Dendritic cell treated with granulocyte-macrophage colony-stimulating factor and Interleukin-4, amounts not matched to agents 40 ng/mL and 50 ng/mL, for 4 days (primary cell): ENCODE results near the gene IL1R1.
"Not testable (repeated sequence)": the region's sequence is repeated elsewhere in the genome, so short reads cannot be mapped to it uniquely, and the experiment has no call there.

Source experiments
- H3K27ac Mint-ChIP-seq: one replicate; pipeline ENCODE4 v1.8.0; 2022; ENCODE audit warnings: mild to moderate bottlenecking, mixed read lengths
- H3K27me3 Mint-ChIP-seq: one replicate; pipeline ENCODE4 v1.8.0; 2022; ENCODE audit warnings: mild to moderate bottlenecking, mixed read lengths
- H3K36me3 Mint-ChIP-seq: one replicate; pipeline ENCODE4 v1.8.0; 2022; ENCODE audit warnings: low read depth, mixed read lengths
- H3K4me1 Mint-ChIP-seq: one replicate; pipeline ENCODE4 v1.8.0; 2022; ENCODE audit warnings: low read depth, mixed read lengths
- H3K4me3 Mint-ChIP-seq: one replicate; pipeline ENCODE4 v1.8.0; 2022; ENCODE audit warnings: mild to moderate bottlenecking, moderate library complexity, mixed read lengths
- H3K9me3 Mint-ChIP-seq: one replicate; pipeline ENCODE4 v1.8.0; 2022; ENCODE audit warnings: mixed read lengths
- intact Hi-C: fragments of 100-400 bp; cut with micrococcal nuclease; formaldehyde crosslinking; loops from one replicate; pipeline ENCODE4 v1.15.0; 2022

The IL1R1 gene

DNA sequence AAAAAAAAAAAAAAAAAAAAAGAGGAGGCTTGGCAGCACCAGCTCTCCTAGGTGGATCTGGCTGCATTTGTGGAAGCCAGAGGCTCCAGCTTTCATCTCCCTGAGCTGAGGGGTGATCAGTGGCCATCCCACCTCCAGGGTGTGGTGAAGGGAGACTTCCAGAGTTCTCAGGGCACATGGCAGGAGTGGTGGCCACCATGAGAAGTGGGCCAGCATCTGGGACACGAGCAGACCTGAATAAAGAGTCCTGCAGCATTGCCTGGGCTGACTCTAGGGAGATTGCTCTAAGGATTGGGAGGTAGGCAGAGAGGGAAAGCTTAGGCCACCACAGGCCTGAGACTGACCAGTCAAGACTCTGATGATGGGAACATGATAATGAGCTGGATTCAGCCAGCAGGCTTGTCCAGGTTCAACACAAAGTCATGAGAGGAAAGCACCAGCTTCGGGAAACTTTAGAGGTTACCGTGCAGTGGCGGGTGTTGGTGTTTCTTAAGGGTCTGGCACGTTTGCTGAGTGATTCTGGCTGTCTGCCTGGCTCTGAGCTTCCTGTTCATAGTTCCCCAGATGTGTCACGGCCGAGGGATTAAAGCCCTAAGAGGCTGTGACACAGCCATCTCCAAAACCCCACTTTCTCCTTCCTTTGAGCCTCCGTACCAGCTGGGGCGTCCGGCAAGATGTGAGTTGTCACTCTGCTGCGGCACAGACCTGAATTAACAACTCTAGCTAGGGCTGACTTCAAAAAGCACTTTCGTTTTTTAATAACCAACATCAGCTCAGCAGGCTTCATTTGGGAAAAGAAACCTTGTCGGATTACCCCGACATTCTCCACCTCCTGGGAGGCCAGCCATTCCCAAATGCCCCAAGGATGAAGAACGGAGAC lies 38.3 kb upstream of the IL1R1 start:
- intact Hi-C loops = no loop called here
- no peaks in the 10 kb centered on the region for H3K9me3 Mint-ChIP-seq
- H3K27me3 Mint-ChIP-seq = peaks cover 5% of the 10 kb centered on the region
- no peaks in the 10 kb centered on the region for H3K36me3 Mint-ChIP-seq
- H3K4me1 Mint-ChIP-seq = peaks cover 36% of the 10 kb centered on the region
- H3K4me3 Mint-ChIP-seq = peak overlapping the region; percentile 75
- peak overlapping the region; percentile 89 for H3K27ac Mint-ChIP-seq

DNA sequence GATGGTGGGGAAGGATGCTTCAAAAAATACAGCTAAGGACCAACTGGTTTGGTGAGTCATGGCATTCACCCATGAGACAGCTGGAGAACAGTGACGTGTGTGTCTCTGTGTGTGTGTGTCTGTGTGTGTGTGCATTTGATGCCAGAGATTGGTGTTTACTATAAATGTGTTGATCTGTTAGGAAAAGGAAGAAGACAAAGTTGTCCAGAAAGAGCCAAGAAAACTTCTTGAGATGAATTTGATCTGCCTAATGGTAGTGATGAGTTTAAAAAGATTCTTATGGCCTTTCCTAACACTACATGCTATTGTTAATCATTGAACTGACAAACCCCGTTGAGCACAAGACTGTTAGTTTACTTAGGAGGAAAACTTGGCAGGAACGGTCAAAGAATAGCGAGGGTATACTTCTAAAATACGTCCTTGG lies 36.4 kb upstream of the IL1R1 start:
- intact Hi-C loops = no loop called here
- Mint-ChIP-seq H3K4me3 (no peak overlapping the region), H3K27ac (no peak overlapping the region)

DNA sequence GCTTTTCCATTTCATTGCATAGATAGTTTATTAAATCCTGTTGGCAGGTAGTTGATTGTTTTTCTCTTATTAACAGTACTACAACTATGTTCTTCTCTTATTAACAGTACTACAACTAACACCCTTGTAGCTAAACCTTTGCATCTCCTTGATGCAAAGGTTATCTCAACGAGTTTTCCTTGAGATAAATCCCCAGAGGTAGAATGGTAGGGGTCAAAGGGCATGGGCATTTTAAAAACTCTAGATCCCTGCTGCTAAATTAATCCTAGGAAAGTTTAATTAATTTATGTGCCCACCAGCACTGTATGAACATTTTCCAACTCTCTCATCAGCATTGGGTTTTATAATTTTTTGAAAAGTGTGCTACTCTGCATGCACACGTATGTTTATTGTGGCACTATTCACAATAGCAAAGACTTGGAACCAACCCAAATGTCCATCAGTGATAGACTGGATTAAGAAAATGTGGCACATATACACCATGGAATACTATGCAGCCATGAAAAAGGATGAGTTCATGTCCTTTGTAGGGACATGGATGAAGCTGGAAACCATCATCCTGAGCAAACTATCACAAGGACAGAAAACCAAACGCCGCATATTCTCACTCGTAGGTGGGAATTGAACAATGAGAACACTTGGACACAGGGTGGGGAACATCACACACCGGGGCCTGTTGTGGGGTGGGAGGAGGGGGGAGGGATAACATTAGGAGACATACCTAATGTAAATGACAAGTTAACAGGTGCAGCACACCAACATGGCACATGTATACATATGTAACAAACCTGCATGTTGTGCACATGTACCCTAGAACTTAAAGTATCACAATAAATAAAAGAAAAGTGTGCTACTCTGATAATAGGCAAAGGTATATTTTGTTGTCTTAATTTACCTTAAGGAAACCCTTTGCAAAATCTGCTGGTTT lies 35.5 kb upstream of the IL1R1 start:
- H3K27ac Mint-ChIP-seq, H3K36me3 Mint-ChIP-seq, intact Hi-C loops, H3K4me3 Mint-ChIP-seq, H3K9me3 Mint-ChIP-seq: not testable (repeated sequence)
- peaks cover 12% of the 10 kb centered on the region for H3K27me3 Mint-ChIP-seq
- peaks cover 51% of the 10 kb centered on the region for H3K4me1 Mint-ChIP-seq

More for the DNA sequence above, 36.4 kb upstream of the IL1R1 start:
- H3K9me3 Mint-ChIP-seq = no peaks in the 10 kb centered on the region
- peaks cover 12% of the 10 kb centered on the region for H3K27me3 Mint-ChIP-seq
- peaks cover 7% of the 10 kb centered on the region for H3K36me3 Mint-ChIP-seq
- H3K4me1 Mint-ChIP-seq = peaks cover 48% of the 10 kb centered on the region

DNA sequence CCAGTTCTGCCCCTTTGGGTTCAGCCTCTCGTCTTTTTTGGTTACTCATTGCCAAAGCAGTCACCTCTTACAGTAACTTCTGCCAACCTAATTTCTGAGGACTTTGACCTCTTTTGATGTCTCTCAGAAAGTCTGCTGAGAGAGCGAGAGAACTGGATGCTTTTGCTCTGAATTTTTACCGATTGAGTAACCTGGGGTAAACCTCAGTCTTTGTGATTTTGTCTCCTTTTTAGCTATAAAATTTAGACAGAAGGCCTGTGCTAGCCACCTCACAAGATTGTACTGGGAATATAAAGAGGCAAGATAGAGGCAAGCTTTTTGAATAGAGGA lies 34.8 kb upstream of the IL1R1 start:
- no peaks in the 10 kb centered on the region for H3K9me3 Mint-ChIP-seq
- peaks cover 12% of the 10 kb centered on the region for H3K27me3 Mint-ChIP-seq
- peaks cover 56% of the 10 kb centered on the region for H3K4me1 Mint-ChIP-seq
- H3K36me3 Mint-ChIP-seq = peaks cover 7% of the 10 kb centered on the region
- H3K27ac Mint-ChIP-seq = no peak overlapping the region
- H3K4me3 Mint-ChIP-seq = no peak overlapping the region
- intact Hi-C loops = no loop called here

DNA sequence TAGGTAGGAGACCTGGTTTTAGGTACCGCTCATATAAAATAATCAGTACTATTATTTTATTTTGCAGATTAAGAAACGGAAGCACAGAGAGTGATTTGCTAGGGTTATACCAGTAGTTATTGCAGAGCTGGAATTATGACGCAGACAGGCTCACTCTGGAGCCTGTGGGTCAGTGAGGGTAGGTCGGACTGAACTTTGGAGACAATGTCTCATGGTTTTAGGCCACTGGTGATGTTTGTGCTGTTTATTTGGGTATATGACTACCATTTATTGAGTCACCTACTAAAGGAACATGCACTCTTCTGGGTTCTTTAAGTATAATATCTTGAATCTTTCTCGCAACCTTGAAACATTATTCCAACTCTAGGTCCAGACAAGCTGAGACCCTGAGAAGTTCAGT lies 33.5 kb upstream of the IL1R1 start:
- intact Hi-C loops = no loop called here
- no peaks in the 10 kb centered on the region for H3K9me3 Mint-ChIP-seq
- H3K4me1 Mint-ChIP-seq = peaks cover 53% of the 10 kb centered on the region
- H3K27me3 Mint-ChIP-seq = peaks cover 7% of the 10 kb centered on the region
- no peak overlapping the region for H3K27ac Mint-ChIP-seq
- no peak overlapping the region for H3K4me3 Mint-ChIP-seq
- peaks cover 7% of the 10 kb centered on the region for H3K36me3 Mint-ChIP-seq

DNA sequence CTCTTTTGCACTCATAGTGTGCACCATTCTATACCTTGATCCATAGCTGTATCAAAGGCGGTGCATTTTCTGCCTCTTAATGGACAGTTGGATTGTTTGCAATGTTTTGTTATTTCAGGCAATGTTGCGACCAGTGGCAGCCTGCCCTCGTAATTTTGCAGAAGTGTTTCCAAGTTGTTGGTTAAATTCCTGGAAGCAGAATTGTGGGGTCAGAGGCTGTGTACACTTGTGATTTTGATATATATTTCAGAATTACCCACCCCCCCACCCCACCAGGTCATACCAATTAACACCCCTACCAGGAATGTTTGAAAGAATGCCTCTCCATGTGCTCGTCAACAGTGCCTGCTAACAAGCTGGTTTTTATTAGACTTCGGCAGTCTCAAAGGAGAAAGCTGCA lies 32.4 kb upstream of the IL1R1 start:
- H3K27ac Mint-ChIP-seq = no peak overlapping the region
- H3K9me3 Mint-ChIP-seq = peaks cover 1% of the 10 kb centered on the region
- H3K27me3 Mint-ChIP-seq = peaks cover 7% of the 10 kb centered on the region
- peaks cover 7% of the 10 kb centered on the region for H3K36me3 Mint-ChIP-seq
- intact Hi-C loops = no loop called here
- peaks cover 54% of the 10 kb centered on the region for H3K4me1 Mint-ChIP-seq
- H3K4me3 Mint-ChIP-seq = no peak overlapping the region

DNA sequence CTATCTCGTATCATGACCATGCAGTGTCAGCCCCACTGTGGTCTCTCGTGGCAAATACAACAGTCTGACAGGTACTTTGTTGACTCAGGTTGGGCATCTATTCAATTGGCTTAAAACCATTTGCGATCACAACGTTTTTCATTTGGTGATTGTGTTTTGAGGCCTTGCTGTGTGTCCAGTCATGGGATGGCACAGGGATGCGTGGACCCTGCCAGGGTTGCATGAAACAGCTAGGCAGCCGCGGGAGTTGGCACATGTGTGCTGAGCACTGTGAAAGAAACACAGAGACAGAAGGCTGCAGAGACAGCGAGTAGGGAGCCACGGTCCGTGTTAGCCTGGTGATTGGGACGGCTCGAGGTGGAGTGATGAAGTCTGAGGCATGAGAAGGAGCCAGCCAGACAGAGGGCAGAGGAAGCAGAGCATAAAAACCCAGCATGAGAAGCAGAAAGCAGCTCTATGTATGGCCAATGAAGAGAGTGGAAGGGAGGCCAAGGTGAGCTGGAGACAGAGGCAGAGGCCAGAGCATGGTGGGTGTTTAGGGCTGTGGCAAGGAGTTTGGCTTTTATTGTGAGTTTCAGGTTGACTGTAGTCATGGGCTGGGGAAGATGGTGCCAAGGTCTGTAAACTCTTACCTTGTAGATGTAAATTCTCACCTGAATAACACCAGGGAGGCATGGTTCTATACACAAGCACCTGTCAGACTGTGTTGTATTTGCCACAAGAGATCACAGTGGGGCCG lies 31.8 kb upstream of the IL1R1 start:
- H3K27me3 Mint-ChIP-seq = peaks cover 7% of the 10 kb centered on the region
- intact Hi-C loops = no loop called here
- no peak overlapping the region for H3K4me3 Mint-ChIP-seq
- peaks cover 13% of the 10 kb centered on the region for H3K36me3 Mint-ChIP-seq
- H3K27ac Mint-ChIP-seq = peak overlapping the region; percentile 6
- peaks cover 7% of the 10 kb centered on the region for H3K9me3 Mint-ChIP-seq
- H3K4me1 Mint-ChIP-seq = peaks cover 57% of the 10 kb centered on the region

DNA sequence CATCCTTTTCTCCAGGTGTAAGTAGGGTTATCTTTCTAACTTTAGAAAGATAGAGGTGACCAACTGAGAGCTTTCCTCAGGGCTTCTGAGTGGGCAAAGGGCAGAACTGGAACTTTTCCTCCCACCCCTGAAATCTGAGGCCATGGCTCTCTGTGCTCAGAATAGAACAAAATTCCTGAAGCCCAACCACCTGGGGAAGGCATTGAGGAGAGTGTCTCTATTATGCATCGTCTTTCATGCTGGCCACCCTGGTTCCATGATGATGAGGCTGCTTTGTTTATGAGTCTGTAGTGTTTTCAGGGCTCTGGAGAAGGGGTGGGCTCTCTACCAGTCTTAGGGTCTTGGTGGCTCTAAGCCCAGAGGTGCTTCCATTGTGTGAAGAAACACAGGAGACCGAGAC lies 30.7 kb upstream of the IL1R1 start:
- intact Hi-C loops = no loop called here
- Mint-ChIP-seq H3K4me3 (no peak overlapping the region), H3K27ac (peak overlapping the region; percentile 10), H3K4me1 (peaks cover 59% of the 10 kb centered on the region), H3K9me3 (peaks cover 10% of the 10 kb centered on the region), H3K27me3 (peaks cover 7% of the 10 kb centered on the region), H3K36me3 (peaks cover 14% of the 10 kb centered on the region)

DNA sequence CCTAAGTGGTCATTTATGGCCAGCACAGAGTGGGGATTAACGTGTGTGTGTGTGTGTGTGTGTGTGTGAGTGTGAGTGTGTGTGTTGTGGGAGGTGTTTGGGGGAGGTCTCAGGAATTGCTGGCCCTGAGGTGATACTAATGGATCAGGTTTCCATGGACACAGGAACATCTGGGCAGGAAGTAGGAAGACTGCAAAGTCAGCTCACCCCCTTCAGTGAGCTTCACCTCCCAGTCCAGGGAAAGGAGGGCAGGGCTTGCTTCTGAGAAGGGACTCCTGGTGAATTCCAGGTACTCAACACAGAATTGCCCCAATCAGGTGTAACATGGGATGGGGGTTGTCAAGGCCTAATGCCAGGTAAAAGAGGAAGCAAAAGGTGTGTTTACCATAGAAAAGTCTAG lies 30.3 kb upstream of the IL1R1 start:
- Mint-ChIP-seq H3K9me3 (peaks cover 10% of the 10 kb centered on the region), H3K36me3 (peaks cover 14% of the 10 kb centered on the region), H3K27ac (peak overlapping the region; percentile 10), H3K4me3 (no peak overlapping the region), H3K27me3 (peaks cover 7% of the 10 kb centered on the region), H3K4me1 (peaks cover 63% of the 10 kb centered on the region)
- intact Hi-C loops = no loop called here

DNA sequence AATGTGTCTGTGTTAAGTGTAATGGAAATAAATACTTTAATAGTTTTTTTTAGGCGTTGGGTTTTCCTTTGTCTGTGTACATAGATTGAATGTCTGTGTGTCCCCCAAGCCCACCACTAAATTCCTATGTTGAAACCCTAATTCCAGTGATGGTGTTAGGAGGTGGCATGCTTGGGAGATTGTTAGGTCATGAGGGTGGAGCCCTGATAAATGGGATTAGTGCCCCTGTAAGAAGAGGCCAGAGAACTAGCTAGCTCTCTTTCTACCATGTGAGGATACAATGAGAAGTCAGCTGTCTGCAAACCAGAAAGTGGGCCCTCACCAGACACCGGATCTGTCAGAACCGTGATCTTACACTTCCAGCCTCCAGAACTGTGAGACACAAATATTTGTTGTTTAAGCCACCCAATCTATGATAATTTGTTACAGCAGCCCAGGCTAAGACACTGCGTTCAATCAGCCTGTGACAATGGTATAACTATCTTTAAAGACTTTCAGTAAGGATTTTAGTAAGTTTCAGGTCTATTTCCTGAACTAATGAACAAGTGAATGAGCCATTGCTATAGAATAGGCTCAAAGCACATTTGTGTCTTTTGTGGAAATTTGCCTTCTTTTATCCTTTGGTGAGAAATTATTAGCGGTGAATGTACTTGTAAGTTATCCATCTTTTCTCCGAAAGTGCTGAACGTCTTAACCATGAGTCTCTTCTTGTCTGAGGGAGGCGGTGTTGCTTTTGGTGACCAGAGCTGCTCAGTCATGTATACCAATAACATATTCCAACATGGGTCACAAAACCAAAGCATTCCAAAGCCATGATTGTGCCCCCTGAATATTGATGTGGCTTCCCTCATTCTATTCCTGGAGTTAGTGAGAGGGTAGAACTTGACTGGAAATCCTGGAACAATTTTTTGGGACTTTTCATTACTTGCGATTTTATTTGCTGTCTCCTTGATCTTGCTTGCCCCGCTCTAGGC lies 29.6 kb upstream of the IL1R1 start:
- Mint-ChIP-seq H3K27me3 (peaks cover 7% of the 10 kb centered on the region), H3K4me3 (no peak overlapping the region), H3K9me3 (peaks cover 10% of the 10 kb centered on the region), H3K36me3 (peaks cover 14% of the 10 kb centered on the region), H3K4me1 (peaks cover 64% of the 10 kb centered on the region), H3K27ac (peak overlapping the region; percentile 10)
- intact Hi-C loops = no loop called here

DNA sequence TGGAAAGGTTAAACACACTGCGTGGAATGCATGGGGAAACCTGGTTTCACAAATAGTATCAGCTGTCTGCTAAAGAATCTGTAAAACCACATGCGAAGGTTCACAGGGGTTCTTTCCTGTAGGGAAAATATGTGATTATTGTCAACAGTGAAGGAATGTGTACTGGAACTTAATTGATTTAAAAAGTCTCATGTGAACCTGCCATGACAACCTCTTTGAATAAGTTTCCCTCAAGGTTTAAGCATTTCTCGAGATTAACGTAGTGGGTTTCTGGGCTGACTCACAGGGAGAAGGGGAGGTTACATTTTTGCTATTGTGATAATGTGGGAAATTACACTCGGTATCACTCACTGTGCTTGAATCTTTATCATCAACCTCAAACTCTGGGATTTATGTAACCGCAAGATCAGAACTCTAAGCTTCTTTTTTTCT lies 28.2 kb upstream of the IL1R1 start:
- peaks cover 62% of the 10 kb centered on the region for H3K4me1 Mint-ChIP-seq
- H3K4me3 Mint-ChIP-seq = no peak overlapping the region

DNA sequence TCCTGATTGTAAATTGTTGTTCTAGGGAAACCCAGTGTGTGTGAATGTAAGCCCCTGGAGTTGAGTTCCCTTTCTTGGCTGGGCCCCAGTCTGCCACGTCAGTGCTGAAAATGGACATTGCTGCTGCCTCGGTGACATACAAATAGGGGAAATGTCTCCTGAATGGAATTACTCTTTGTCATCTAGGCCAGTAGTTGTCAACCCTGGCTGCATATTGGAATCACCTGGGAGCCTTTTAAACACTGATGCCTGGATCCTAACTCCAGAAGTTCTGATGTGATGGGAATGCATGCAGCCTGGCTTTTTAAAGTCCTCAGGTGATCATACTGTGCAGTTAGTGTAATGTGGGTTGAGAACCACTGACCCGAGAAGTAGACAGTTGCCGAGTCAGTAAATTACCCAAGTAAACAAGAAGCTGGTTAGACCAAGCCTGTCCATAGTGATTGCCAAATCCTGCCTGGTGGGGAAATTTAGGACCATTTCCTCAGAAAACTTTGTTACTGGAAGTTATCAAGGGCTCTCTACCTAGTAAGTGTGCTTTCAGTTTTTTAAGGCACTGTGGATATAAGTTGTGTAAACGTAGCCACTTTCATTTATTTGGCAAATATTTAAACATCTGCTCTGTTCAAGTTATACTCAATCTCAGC lies 27.6 kb upstream of the IL1R1 start:
- Mint-ChIP-seq H3K4me3 (no peak overlapping the region), H3K27ac (peak overlapping the region; percentile 71), H3K4me1 (peaks cover 55% of the 10 kb centered on the region), H3K27me3 (peaks cover 4% of the 10 kb centered on the region), H3K36me3 (peaks cover 14% of the 10 kb centered on the region), H3K9me3 (peaks cover 10% of the 10 kb centered on the region)
- intact Hi-C loops = no loop called here

More for the DNA sequence above, 28.2 kb upstream of the IL1R1 start:
- Mint-ChIP-seq H3K27ac (peak overlapping the region; percentile 71), H3K36me3 (peaks cover 14% of the 10 kb centered on the region), H3K27me3 (peaks cover 6% of the 10 kb centered on the region), H3K9me3 (peaks cover 10% of the 10 kb centered on the region)
- intact Hi-C loops = no loop called here
